CD4-positive, CD25-positive, alpha-beta regulatory T cell (primary cell): ENCODE data around the gene HOMER3. TPM values are rescaled to one million over a fixed set of nuclear protein-coding genes. Genes with fewer than 3 reads are reported as not detected.

ENCODE experiments used
- polyA plus RNA-seq, 4 donors: library from polyadenylated mRNA; unstranded; fragments of 300-500 nt; fragmentation: Illumina TruSeq; gene quantifications; one replicate each; pipeline ENCODE4 v1.2.3, GENCODE V29; 2021
- total RNA-seq: library from RNA; stranded (reverse); gene quantifications from one replicate; pipeline ENCODE4 v1.2.3, GENCODE V29; 2022

HOMER3 gene
- total and polyA plus RNA-seq, 5 donors from 2014 or later = 2.8 to 3.9 (median 3.5) TPM

Other genes with a start within 250 kb of the HOMER3 start
- not detected for gene COMP, start 149.9 kb downstream of the HOMER3 start, total RNA-seq
- gene COMP, start 149.9 kb downstream of the HOMER3 start, polyA plus RNA-seq = not detected
- 140 TPM for gene UPF1, start 109.3 kb downstream of the HOMER3 start, total RNA-seq
- 10 to 100 TPM in 2 of 4 donors, 1 to 10 TPM in 2; 8.6 to 11.9 (median 9.8) TPM for gene UPF1, start 109.3 kb downstream of the HOMER3 start, polyA plus RNA-seq
- not detected for gene CERS1, start 45.1 kb downstream of the HOMER3 start, total RNA-seq
- gene CERS1, start 45.1 kb downstream of the HOMER3 start, polyA plus RNA-seq = not detected
- 165 TPM for gene COPE, start 21.8 kb downstream of the HOMER3 start, total RNA-seq
- 100 to 1,000 TPM; 218 to 314 (median 273) TPM for gene COPE, start 21.8 kb downstream of the HOMER3 start, polyA plus RNA-seq
- gene DDX49, start 21.5 kb downstream of the HOMER3 start, total RNA-seq = 48.0 TPM
- gene DDX49, start 21.5 kb downstream of the HOMER3 start, polyA plus RNA-seq = 10 to 100 TPM; 21.6 to 30.9 (median 26.4) TPM
- 131 TPM for gene SUGP2, start 92.3 kb upstream of the HOMER3 start, total RNA-seq
- 1 to 10 TPM; 6.2 to 9.7 (median 7.8) TPM for gene SUGP2, start 92.3 kb upstream of the HOMER3 start, polyA plus RNA-seq
- gene ARMC6, start 92.4 kb upstream of the HOMER3 start, total RNA-seq = 14.2 TPM
- 10 to 100 TPM; 23.7 to 36.5 (median 31.8) TPM for gene ARMC6, start 92.4 kb upstream of the HOMER3 start, polyA plus RNA-seq
- gene SLC25A42, start 122.8 kb upstream of the HOMER3 start, total RNA-seq = 32.2 TPM
- gene SLC25A42, start 122.8 kb upstream of the HOMER3 start, polyA plus RNA-seq = 10 to 100 TPM; 10.4 to 24.0 (median 16.2) TPM
- gene TMEM161A, start 197.3 kb upstream of the HOMER3 start, total RNA-seq = 15.6 TPM
- 10 to 100 TPM; 24.0 to 26.0 (median 24.8) TPM for gene TMEM161A, start 197.3 kb upstream of the HOMER3 start, polyA plus RNA-seq
- 3.5 TPM for gene MEF2B, start 229.0 kb upstream of the HOMER3 start, total RNA-seq
- gene MEF2B, start 229.0 kb upstream of the HOMER3 start, polyA plus RNA-seq = under 1 TPM in 1 of 4 donors, not detected in 3; 0.30 TPM